H9 (cell line): ENCODE data around the gene IL1RL1. TPM values are rescaled to one million over a fixed set of nuclear protein-coding genes. Genes with fewer than 3 reads are reported as not detected.

Experiments
- DNase-seq: peaks from one replicate; pipeline ENCODE4 v3.0.0-alpha.2; 2017
- H2AFZ ChIP-seq: one replicate; pipeline ENCODE4 v1.6.1; 2013; ENCODE audit warnings: mild to moderate bottlenecking, low read length, control low read depth, moderate library complexity
- H2AK5ac ChIP-seq: 2 replicates; pipeline ENCODE4 v1.6.1; 2013; ENCODE audit warnings: low read length, control low read depth, mixed read lengths; ENCODE audit not compliant: insufficient read length
- H2BK120ac ChIP-seq: one replicate; pipeline ENCODE4 v1.6.1; 2013; ENCODE audit warnings: low read depth, mild to moderate bottlenecking, low read length, control low read depth, inconsistent platforms; ENCODE audit not compliant: poor library complexity, severe bottlenecking
- H2BK12ac ChIP-seq: 2 replicates; pipeline ENCODE4 v1.6.1; 2013; ENCODE audit warnings: low read length, control low read depth, mixed read lengths, low read depth; ENCODE audit not compliant: insufficient read length
- H2BK15ac ChIP-seq: 2 replicates; pipeline ENCODE4 v1.6.1; 2013; ENCODE audit warnings: low read depth, low read length, control low read depth
- H2BK20ac ChIP-seq: one replicate; pipeline ENCODE4 v1.6.1; 2013; ENCODE audit warnings: low read depth, mild to moderate bottlenecking, low read length, control low read depth, inconsistent platforms; ENCODE audit not compliant: poor library complexity, severe bottlenecking
- H2BK5ac ChIP-seq: 2 replicates; pipeline ENCODE4 v1.6.1; 2013; ENCODE audit warnings: low read length, control low read depth, mixed read lengths; ENCODE audit not compliant: insufficient read length
- H3K14ac ChIP-seq: 2 replicates; pipeline ENCODE4 v1.6.1; 2013; ENCODE audit warnings: low read length, control low read depth; ENCODE audit not compliant: insufficient read depth
- H3K18ac ChIP-seq: 2 replicates; pipeline ENCODE4 v1.6.1; 2013; ENCODE audit warnings: low read depth, mild to moderate bottlenecking, mixed read lengths, low read length, control low read depth; ENCODE audit not compliant: insufficient read length
- H3K23ac ChIP-seq: 2 replicates; pipeline ENCODE4 v1.6.1; 2013; ENCODE audit warnings: low read length, control low read depth, mixed read lengths, low read depth; ENCODE audit not compliant: insufficient read length
- H3K23me2 ChIP-seq: 2 replicates; pipeline ENCODE4 v1.6.1; 2013; ENCODE audit warnings: low read depth, mild to moderate bottlenecking, mixed read lengths, low read length, control low read depth; ENCODE audit not compliant: insufficient read length, poor library complexity, severe bottlenecking
- H3K27ac ChIP-seq: 2 replicates; pipeline ENCODE4 v1.5.1; 2013; ENCODE audit warnings: low read length, control low read depth, mixed read lengths, low read depth; ENCODE audit not compliant: insufficient read length
- H3K27me3 ChIP-seq: 2 replicates; pipeline ENCODE4 v1.6.1; 2013; ENCODE audit warnings: low read length, control low read depth, inconsistent platforms; ENCODE audit not compliant: insufficient read depth
- H3K4ac ChIP-seq: 2 replicates; pipeline ENCODE4 v1.6.1; 2013; ENCODE audit warnings: low read depth, mild to moderate bottlenecking, control low read depth, inconsistent platforms, low read length, moderate library complexity
- H3K4me1 ChIP-seq: 2 replicates; pipeline ENCODE4 v1.6.1; 2013; ENCODE audit warnings: low read length, control low read depth, inconsistent platforms; ENCODE audit not compliant: insufficient read depth
- H3K4me2 ChIP-seq: 2 replicates; pipeline ENCODE4 v1.6.1; 2013; ENCODE audit warnings: low read length, control low read depth, mixed read lengths; ENCODE audit not compliant: insufficient read length, insufficient read depth
- H3K56ac ChIP-seq: 2 replicates; pipeline ENCODE4 v1.6.1; 2013; ENCODE audit warnings: low read depth, mild to moderate bottlenecking, mixed read lengths, low read length, control low read depth; ENCODE audit not compliant: insufficient read length
- H3K79me1 ChIP-seq: 2 replicates; pipeline ENCODE4 v1.6.1; 2013; ENCODE audit warnings: low read depth, mild to moderate bottlenecking, moderate library complexity, low read length, control low read depth, inconsistent platforms; ENCODE audit not compliant: insufficient read depth, poor library complexity, severe bottlenecking
- H3K79me2 ChIP-seq: 2 replicates; pipeline ENCODE4 v1.6.1; 2013; ENCODE audit warnings: low read length, control low read depth, inconsistent platforms; ENCODE audit not compliant: insufficient read depth
- H3K9ac ChIP-seq: 2 replicates; pipeline ENCODE4 v1.6.1; 2013; ENCODE audit warnings: low read length, control low read depth, mixed read lengths; ENCODE audit not compliant: insufficient read length; ENCODE audit errors: extremely low read depth
- H3K9me3 ChIP-seq: one replicate; pipeline ENCODE4 v1.6.1; 2013; ENCODE audit warnings: low read depth, low read length, inconsistent platforms; ENCODE audit not compliant: control insufficient read depth
- H3T11ph ChIP-seq: one replicate; pipeline ENCODE4 v1.6.1; 2013; ENCODE audit warnings: mild to moderate bottlenecking, low read length, control low read depth, inconsistent platforms
- H4K20me1 ChIP-seq: one replicate; pipeline ENCODE4 v1.6.1; 2013; ENCODE audit not compliant: control insufficient read depth, insufficient read length, insufficient read depth
- H4K5ac ChIP-seq: 2 replicates; pipeline ENCODE4 v1.6.1; 2013; ENCODE audit warnings: low read depth, mild to moderate bottlenecking, mixed read lengths, low read length, control low read depth; ENCODE audit not compliant: insufficient read length
- H4K8ac ChIP-seq: replicated peaks from 2 replicates; pipeline ENCODE4 v1.6.1; 2013; ENCODE audit warnings: low read length, control low read depth, mixed read lengths, low read depth; ENCODE audit not compliant: insufficient read length
- H4K91ac ChIP-seq: 2 replicates; pipeline ENCODE4 v1.6.1; 2013; ENCODE audit warnings: low read depth, mild to moderate bottlenecking, moderate library complexity, mixed read lengths, low read length, control low read depth; ENCODE audit not compliant: insufficient read length
- H3K27ac Mint-ChIP-seq, 3 experiments: 2 replicates in 2 of 3; 3 replicates in 1 of 3; pipeline ENCODE4 v1.8.0; 2020 to 2021; ENCODE audit warnings: mixed read lengths in 3 of 3, mild to moderate bottlenecking in 1 of 3, moderate library complexity in 1 of 3
- H3K27me3 Mint-ChIP-seq: 2 replicates; pipeline ENCODE4 v1.8.0; 2021; ENCODE audit warnings: low read depth, mild to moderate bottlenecking, moderate library complexity, mixed read lengths
- H3K36me3 Mint-ChIP-seq, 3 experiments: 2 replicates in 2 of 3; 3 replicates in 1 of 3; pipeline ENCODE4 v1.8.0; 2020 to 2021; ENCODE audit warnings: low read depth in 3 of 3, mixed read lengths in 3 of 3; ENCODE audit not compliant: insufficient read depth in 1 of 3
- H3K4me1 Mint-ChIP-seq, 2 experiments: 2 replicates each; pipeline ENCODE4 v1.8.0; 2020; ENCODE audit warnings: mixed read lengths in 2 of 2
- H3K4me3 Mint-ChIP-seq, 2 experiments: 2 replicates in 1 of 2; 3 replicates in 1 of 2; pipeline ENCODE4 v1.8.0; 2020 to 2021; ENCODE audit warnings: mild to moderate bottlenecking in 2 of 2, mixed read lengths in 2 of 2, moderate library complexity in 1 of 2
- H3K9me3 Mint-ChIP-seq, 2 experiments: 2 replicates in 1 of 2; 3 replicates in 1 of 2; pipeline ENCODE4 v1.8.0; 2020; ENCODE audit warnings: mild to moderate bottlenecking in 2 of 2, mixed read lengths in 2 of 2, moderate library complexity in 1 of 2
- WGBS: extraction: QIAGEN DNeasy Blood & Tissue Kit; methylation state at CpG from one replicate; pipeline ENCODE4 v1.1.7; 2013; ENCODE audit warnings: missing lambda C conversion rate, low lambda C conversion rate, mixed read lengths; ENCODE audit not compliant: insufficient read length; ENCODE audit errors: extremely low coverage; 5-methylcytosine and 5-hydroxymethylcytosine counted together
- total RNA-seq: library from RNA; stranded (reverse); gene quantifications from 2 replicates; pipeline ENCODE4 v1.2.1, GENCODE V29; 2021
- TF ChIP-seq, protein P1 (sequence below): fragments of 200-600 bp; sonication (generic); conservative IDR thresholded peaks from 3 replicates; pipeline ENCODE4 v1.8.0; 2021; ENCODE audit warnings: antibody characterized with exemption, mild to moderate bottlenecking

The IL1RL1 gene
- total RNA-seq, 1 experiment from 2014 or later, result not detected

DNA sequence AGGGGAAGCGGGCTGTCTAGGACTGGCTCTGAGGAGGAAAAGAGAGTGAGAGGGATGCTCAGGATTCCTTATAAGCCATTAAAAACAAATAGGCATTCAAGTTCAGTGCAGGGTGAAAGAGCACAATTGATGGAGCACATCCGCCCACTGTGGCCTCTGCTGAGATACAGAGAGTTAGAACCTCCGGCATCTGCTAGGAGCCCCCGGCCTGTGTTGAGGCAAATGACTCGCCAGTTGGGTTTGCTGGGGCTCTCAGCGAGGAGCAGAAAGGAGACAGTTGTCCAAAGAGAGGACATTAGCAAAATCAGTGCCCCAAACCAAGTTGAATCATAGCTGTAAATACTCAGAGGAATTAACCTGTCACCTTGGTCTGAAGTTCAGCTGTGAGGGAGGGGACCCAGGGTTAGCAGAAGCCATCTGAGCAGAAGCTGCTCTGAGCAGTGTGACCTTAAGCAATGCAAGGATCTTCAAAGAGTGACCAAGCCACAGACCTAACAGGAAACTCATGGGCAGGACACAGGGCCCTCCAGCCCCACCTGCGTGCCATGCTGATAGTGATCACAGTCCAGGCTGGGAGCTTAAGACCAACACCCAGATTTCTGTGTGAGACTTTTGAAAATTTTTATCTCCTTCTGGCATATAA lies 88.3 kb downstream of the IL1RL1 start:
- no CpG with 5 or more reads among the region's 7 CpGs for WGBS
- no peaks in the 10 kb centered on the region for H3K9me3 Mint-ChIP-seq

More for the DNA sequence above, 88.3 kb downstream of the IL1RL1 start:
- H2BK12ac ChIP-seq, result no peak overlapping the region
- H3K23ac ChIP-seq, result no peak overlapping the region
- no peaks in the 10 kb centered on the region for H3K79me2 ChIP-seq
- H2BK120ac ChIP-seq, result no peak overlapping the region
- Mint-ChIP-seq H3K27me3 (no peaks in the 10 kb centered on the region), H3K36me3 (no peaks in the 10 kb centered on the region), H3K4me3 (no peak overlapping the region), H3K4me1 (no peaks in the 10 kb centered on the region), H3K27ac (no peak overlapping the region)
- H3K4me1 ChIP-seq, result no peaks in the 10 kb centered on the region
- TF ChIP-seq, protein P1, sequence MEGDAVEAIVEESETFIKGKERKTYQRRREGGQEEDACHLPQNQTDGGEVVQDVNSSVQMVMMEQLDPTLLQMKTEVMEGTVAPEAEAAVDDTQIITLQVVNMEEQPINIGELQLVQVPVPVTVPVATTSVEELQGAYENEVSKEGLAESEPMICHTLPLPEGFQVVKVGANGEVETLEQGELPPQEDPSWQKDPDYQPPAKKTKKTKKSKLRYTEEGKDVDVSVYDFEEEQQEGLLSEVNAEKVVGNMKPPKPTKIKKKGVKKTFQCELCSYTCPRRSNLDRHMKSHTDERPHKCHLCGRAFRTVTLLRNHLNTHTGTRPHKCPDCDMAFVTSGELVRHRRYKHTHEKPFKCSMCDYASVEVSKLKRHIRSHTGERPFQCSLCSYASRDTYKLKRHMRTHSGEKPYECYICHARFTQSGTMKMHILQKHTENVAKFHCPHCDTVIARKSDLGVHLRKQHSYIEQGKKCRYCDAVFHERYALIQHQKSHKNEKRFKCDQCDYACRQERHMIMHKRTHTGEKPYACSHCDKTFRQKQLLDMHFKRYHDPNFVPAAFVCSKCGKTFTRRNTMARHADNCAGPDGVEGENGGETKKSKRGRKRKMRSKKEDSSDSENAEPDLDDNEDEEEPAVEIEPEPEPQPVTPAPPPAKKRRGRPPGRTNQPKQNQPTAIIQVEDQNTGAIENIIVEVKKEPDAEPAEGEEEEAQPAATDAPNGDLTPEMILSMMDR, result no peak
- H3K23me2 ChIP-seq, result no peaks in the 10 kb centered on the region
- H2BK5ac ChIP-seq, result no peak overlapping the region
- no peak overlapping the region for H4K5ac ChIP-seq
- no peak overlapping the region for H3K9ac ChIP-seq
- H3K4ac ChIP-seq, result no peak overlapping the region
- no peak overlapping the region for H4K8ac ChIP-seq
- H2BK15ac ChIP-seq, result no peak overlapping the region
- no peak overlapping the region for H3K27ac ChIP-seq
- H3T11ph ChIP-seq, result no peak overlapping the region
- no peak overlapping the region for H2AK5ac ChIP-seq
- no peak overlapping the region for H3K14ac ChIP-seq
- H3K27me3 ChIP-seq, result no peaks in the 10 kb centered on the region
- H3K4me2 ChIP-seq, result no peak overlapping the region
- H3K79me1 ChIP-seq, result no peaks in the 10 kb centered on the region
- no peak overlapping the region for H2AFZ ChIP-seq
- no peak overlapping the region for H3K18ac ChIP-seq
- no peak overlapping the region for H3K56ac ChIP-seq
- no peaks in the 10 kb centered on the region for H3K9me3 ChIP-seq
- no peak for DNase-seq
- no peak overlapping the region for H4K91ac ChIP-seq
- no peaks in the 10 kb centered on the region for H4K20me1 ChIP-seq
- H2BK20ac ChIP-seq, result no peak overlapping the region
